K562 (cell line): Measurements from ENCODE around the gene GPN3. TPM values are rescaled to one million over a fixed set of nuclear protein-coding genes. Genes with fewer than 3 reads are reported as not detected.

Experiments
- CBX1 ChIP-seq: sonication (generic); IDR thresholded peaks from 2 replicates; pipeline ENCODE4 v1.6.1; 2016; ENCODE audit warnings: antibody characterized with exemption, low read depth, mild to moderate bottlenecking
- CTBP1 ChIP-seq: fragments of 450-650 bp; IDR thresholded peaks from 2 replicates; pipeline ENCODE4 v1.6.1; 2016; ENCODE audit warnings: borderline replicate concordance
- FOXA3 ChIP-seq, 2 experiments: fragments of 450-650 bp in 1 of 2; sonication (generic) in 1 of 2; formaldehyde crosslinking; IDR thresholded peaks in 1 of 2; conservative IDR thresholded peaks in 1 of 2; 2 replicates each; pipeline versions ENCODE4 v1.4.0 to v1.8.0; 2020 to 2022; ENCODE audit warnings: mild to moderate bottlenecking in 2 of 2, missing genetic modification reagents in 1 of 2
- FOXJ2 ChIP-seq: fragments of 200-800 bp; sonication (Bioruptor generic); IDR thresholded peaks from 2 replicates; pipeline ENCODE4 v1.6.1; 2016; ENCODE audit warnings: missing genetic modification characterization, missing compliant biosample characterization
- NEUROD1 ChIP-seq: fragments of 150-350 bp; IDR thresholded peaks from 2 replicates; pipeline ENCODE4 v1.6.1; 2014; ENCODE audit warnings: borderline replicate concordance, low read length, low read depth; ENCODE audit not compliant: partially characterized antibody
- TRIM28 ChIP-seq: fragments of 450-650 bp; IDR thresholded peaks from 2 replicates; pipeline ENCODE4 v1.6.1; 2017
- ZBTB26 ChIP-seq: fragments of 450-650 bp; formaldehyde crosslinking; IDR thresholded peaks from 2 replicates; pipeline ENCODE4 v1.4.0; 2022; ENCODE audit warnings: missing genetic modification characterization
- ZBTB40 ChIP-seq, 2 experiments: fragments of 450-650 bp in 1 of 2; sonication (generic) in 1 of 2; formaldehyde crosslinking in 1 of 2; IDR thresholded peaks; 2 replicates each; pipeline versions ENCODE4 v1.7.1 to v1.9.0; 2016 to 2022; ENCODE audit warnings: inconsistent platforms in 1 of 2, mild to moderate bottlenecking in 1 of 2, missing genetic modification reagents in 1 of 2
- polyA plus RNA-seq, 8 experiments: library from polyadenylated mRNA; depleted of rRNA in 4 of 8; stranded (reverse) in 5 of 8; unstranded in 3 of 8; fragments of >200 nt; fragmentation: Nextera tagmentation in 2 of 8; fragmentation: Illumina TruSeq in 1 of 8; extraction: Ambion mirVana in 2 of 8; extraction: Trizol in 1 of 8; gene quantifications; 2 replicates each; pipeline versions ENCODE4 v1.2.1 to v1.2.3, GENCODE V29; 2011 to 2014; ENCODE audit warnings: inconsistent platforms in 1 of 8, missing spikeins in 1 of 8
- total RNA-seq, 7 experiments: library from RNA; depleted of rRNA in 6 of 7; stranded (reverse); fragments of >200 nt in 6 of 7; fragmentation: Illumina TruSeq in 2 of 7; extraction: Trizol in 2 of 7; gene quantifications; 2 replicates each; pipeline versions ENCODE4 v1.2.1 to v1.2.3, GENCODE V29; 2011 to 2021; ENCODE audit warnings: low replicate concordance in 1 of 7

Gene GPN3
- total and polyA plus RNA-seq, 9 of the 15 experiments (the other 6 are each of a cell fraction or from before 2014, with no cell fraction given), result 35.8 to 123 (median 64.2) TPM

GRCh38 chr12:110468214-110469048 lies at the start of gene GPN3, which contains the start of gene FAM216A (continued):
- TF ChIP-seq ZBTB26 (CRISPR knock-in tag), result no peak
- TF ChIP-seq TRIM28, result no peak
- TF ChIP-seq NEUROD1, result peak; percentile 93
- no peak for TF ChIP-seq FOXA3 (CRISPR knock-in tag; conservative IDR thresholded peaks at IDR 0.05 in 1 of 2, IDR thresholded peaks at IDR 0.05 in 1 of 2)
- peak; percentile 97 for TF ChIP-seq CTBP1
- no peak for TF ChIP-seq FOXJ2 (tag)
- no peak; the same call in 1 of the 2 replicates for TF ChIP-seq CBX1
- TF ChIP-seq ZBTB40 (IDR thresholded peaks at IDR 0.05), result no peak
- no peak for TF ChIP-seq ZBTB40 (CRISPR knock-in tag; IDR thresholded peaks at IDR 0.05)
